K562 (cell line): ENCODE measurements around the gene OR51B2. TPM values are rescaled to one million over a fixed set of nuclear protein-coding genes. Genes with fewer than 3 reads are reported as not detected.

ENCODE experiments used
- CAMTA2 ChIP-seq: fragments of 250-450 bp; sonication (Bioruptor Pico); conservative IDR thresholded peaks from 2 replicates; pipeline ENCODE4 v1.5.1; 2022
- CBX1 ChIP-seq: sonication (generic); IDR thresholded peaks from 2 replicates; pipeline ENCODE4 v1.6.1; 2016; ENCODE audit warnings: antibody characterized with exemption, low read depth, mild to moderate bottlenecking
- CC2D1A ChIP-seq: fragments of 450-650 bp; IDR thresholded peaks from 2 replicates; pipeline ENCODE4 v1.6.1; 2017; ENCODE audit warnings: mild to moderate bottlenecking
- GATA2 ChIP-seq: sonication (generic); formaldehyde crosslinking; IDR thresholded peaks from 2 replicates; pipeline ENCODE4 v1.4.0; 2020; ENCODE audit warnings: mild to moderate bottlenecking, missing genetic modification reagents
- MEF2D ChIP-seq: conservative IDR thresholded peaks from 2 replicates; pipeline ENCODE4 v1.6.1; 2016; ENCODE audit warnings: low read depth, missing genetic modification characterization, missing compliant biosample characterization
- PATZ1 ChIP-seq: fragments of 250-450 bp; sonication (Bioruptor Pico); IDR thresholded peaks from 2 replicates; pipeline ENCODE4 v1.5.0; 2020; ENCODE audit warnings: mild to moderate bottlenecking, borderline replicate concordance
- PCBP1 ChIP-seq: fragments of 200-400 bp; formaldehyde crosslinking; IDR thresholded peaks from 2 replicates; pipeline ENCODE4 v1.6.1; 2018; ENCODE audit warnings: mild to moderate bottlenecking, low read depth, low read length; ENCODE audit not compliant: poor library complexity, severe bottlenecking
- TGIF2 ChIP-seq: sonication (generic); formaldehyde crosslinking; IDR thresholded peaks from 2 replicates; pipeline ENCODE4 v1.8.1; 2022; ENCODE audit warnings: mild to moderate bottlenecking, missing genetic modification reagents, moderate library complexity
- TRIM28 ChIP-seq: fragments of 450-650 bp; IDR thresholded peaks from 2 replicates; pipeline ENCODE4 v1.6.1; 2017
- ZKSCAN8 ChIP-seq: fragments of 200-800 bp; sonication (Bioruptor generic); IDR thresholded peaks from 2 replicates; pipeline ENCODE4 v1.6.1; 2016; ENCODE audit warnings: missing genetic modification characterization, missing compliant biosample characterization
- ZNF121 ChIP-seq: sonication (generic); formaldehyde crosslinking; conservative IDR thresholded peaks from 2 replicates; pipeline ENCODE4 v1.8.0; 2022; ENCODE audit warnings: missing genetic modification reagents
- ZNF592 ChIP-seq: fragments of 450-650 bp; IDR thresholded peaks from 2 replicates; pipeline ENCODE4 v1.6.1; 2017; ENCODE audit warnings: antibody characterized with exemption, mild to moderate bottlenecking
- ZNF668 ChIP-seq: fragments of 250-450 bp; sonication (Bioruptor Pico); IDR thresholded peaks from 2 replicates; pipeline ENCODE4 v1.8.0; 2022; ENCODE audit warnings: mild to moderate bottlenecking, inconsistent platforms
- polyA plus RNA-seq, 8 experiments: library from polyadenylated mRNA; depleted of rRNA in 4 of 8; stranded (reverse) in 5 of 8; unstranded in 3 of 8; fragments of >200 nt; fragmentation: Nextera tagmentation in 2 of 8; fragmentation: Illumina TruSeq in 1 of 8; extraction: Ambion mirVana in 2 of 8; extraction: Trizol in 1 of 8; gene quantifications; 2 replicates each; pipeline versions ENCODE4 v1.2.1 to v1.2.3, GENCODE V29; 2011 to 2014; ENCODE audit warnings: inconsistent platforms in 1 of 8, missing spikeins in 1 of 8
- total RNA-seq, 7 experiments: library from RNA; depleted of rRNA in 6 of 7; stranded (reverse); fragments of >200 nt in 6 of 7; fragmentation: Illumina TruSeq in 2 of 7; extraction: Trizol in 2 of 7; gene quantifications; 2 replicates each; pipeline versions ENCODE4 v1.2.1 to v1.2.3, GENCODE V29; 2011 to 2021; ENCODE audit warnings: low replicate concordance in 1 of 7
- TF ChIP-seq, protein P1 (sequence below): fragments of 250-450 bp; sonication (Bioruptor Pico); IDR thresholded peaks from 2 replicates; pipeline ENCODE4 v1.9.0; 2021; ENCODE audit warnings: mild to moderate bottlenecking, inconsistent platforms

OR51B2 gene
- total and polyA plus RNA-seq, 9 of the 15 experiments (the other 6 are each of a cell fraction or from before 2014, with no cell fraction given): 0.38 to 6.6 (median 4.0) TPM

- TF ChIP-seq ZNF592 (peak; percentile 92), ZNF668 (no peak), CAMTA2 (CRISPR knock-in tag) (no peak), CBX1 (no peak), PCBP1 (no peak), ZNF121 (CRISPR knock-in tag) (no peak), ZKSCAN8 (no peak), TRIM28 (no peak), PATZ1 (CRISPR knock-in tag) (no peak), TGIF2 (CRISPR knock-in tag) (no peak), MEF2D (tag) (no peak; the same call in 1 of the 2 replicates), GATA2 (CRISPR knock-in tag) (no peak), CC2D1A (peak; percentile 83)
- TF ChIP-seq, protein P1, sequence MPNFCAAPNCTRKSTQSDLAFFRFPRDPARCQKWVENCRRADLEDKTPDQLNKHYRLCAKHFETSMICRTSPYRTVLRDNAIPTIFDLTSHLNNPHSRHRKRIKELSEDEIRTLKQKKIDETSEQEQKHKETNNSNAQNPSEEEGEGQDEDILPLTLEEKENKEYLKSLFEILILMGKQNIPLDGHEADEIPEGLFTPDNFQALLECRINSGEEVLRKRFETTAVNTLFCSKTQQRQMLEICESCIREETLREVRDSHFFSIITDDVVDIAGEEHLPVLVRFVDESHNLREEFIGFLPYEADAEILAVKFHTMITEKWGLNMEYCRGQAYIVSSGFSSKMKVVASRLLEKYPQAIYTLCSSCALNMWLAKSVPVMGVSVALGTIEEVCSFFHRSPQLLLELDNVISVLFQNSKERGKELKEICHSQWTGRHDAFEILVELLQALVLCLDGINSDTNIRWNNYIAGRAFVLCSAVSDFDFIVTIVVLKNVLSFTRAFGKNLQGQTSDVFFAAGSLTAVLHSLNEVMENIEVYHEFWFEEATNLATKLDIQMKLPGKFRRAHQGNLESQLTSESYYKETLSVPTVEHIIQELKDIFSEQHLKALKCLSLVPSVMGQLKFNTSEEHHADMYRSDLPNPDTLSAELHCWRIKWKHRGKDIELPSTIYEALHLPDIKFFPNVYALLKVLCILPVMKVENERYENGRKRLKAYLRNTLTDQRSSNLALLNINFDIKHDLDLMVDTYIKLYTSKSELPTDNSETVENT: no peak
These were observed 32.8 kb downstream of the OR51B2 start (continued) for GRCh38 chr11:5291207-5291838.
